ENCODE measurements around the gene LMNTD2. TPM values are rescaled to one million over a fixed set of nuclear protein-coding genes. Genes with fewer than 3 reads are reported as not detected.

Gene LMNTD2
- total and polyA plus RNA-seq, 2 of the 13 experiments (the other 11 are each of a cell fraction or from before 2014, with no cell fraction given), result 1.1 to 3.1 TPM

DNA sequence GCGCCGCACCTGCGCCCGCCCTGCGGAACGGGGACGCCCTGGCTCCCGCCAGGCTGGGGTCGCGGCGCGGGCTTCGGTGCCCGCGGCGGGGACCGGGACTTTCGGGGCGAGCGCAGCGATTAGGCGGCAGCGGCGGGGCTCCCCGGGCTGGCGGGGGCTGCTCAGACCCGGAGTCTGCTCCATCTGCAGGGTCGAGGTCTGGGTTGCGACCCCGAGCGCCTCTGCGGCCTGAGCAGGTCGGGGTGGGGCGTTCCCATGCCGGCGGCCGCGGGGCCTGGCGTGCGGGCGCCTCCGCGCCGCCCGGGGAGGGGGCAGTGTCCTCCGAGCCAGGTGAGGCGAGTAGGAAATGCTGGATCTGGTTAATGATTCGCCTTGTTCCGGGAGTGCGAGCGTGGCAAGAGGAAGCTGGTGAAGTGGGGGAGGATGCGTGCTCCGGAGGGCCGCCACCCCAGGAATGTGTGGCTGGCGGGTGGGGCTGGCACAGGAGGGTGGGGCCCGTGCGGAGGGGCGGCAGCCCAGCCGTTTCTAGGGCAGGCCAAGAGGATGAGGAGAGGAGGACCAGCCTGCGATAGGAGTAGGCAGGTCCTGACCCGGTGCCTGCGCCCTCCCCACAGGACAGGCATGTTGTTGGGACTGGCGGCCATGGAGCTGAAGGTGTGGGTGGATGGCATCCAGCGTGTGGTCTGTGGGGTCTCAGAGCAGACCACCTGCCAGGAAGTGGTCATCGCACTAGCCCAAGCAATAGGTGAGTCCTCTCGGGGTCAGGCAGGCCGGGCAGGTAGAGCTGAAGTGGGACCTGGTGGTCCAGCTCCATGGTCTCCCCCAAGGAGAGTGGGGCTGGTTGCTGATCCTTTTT, 838 bp upstream of the LMNTD2 start (continued):
- TF ChIP-seq, protein P1, sequence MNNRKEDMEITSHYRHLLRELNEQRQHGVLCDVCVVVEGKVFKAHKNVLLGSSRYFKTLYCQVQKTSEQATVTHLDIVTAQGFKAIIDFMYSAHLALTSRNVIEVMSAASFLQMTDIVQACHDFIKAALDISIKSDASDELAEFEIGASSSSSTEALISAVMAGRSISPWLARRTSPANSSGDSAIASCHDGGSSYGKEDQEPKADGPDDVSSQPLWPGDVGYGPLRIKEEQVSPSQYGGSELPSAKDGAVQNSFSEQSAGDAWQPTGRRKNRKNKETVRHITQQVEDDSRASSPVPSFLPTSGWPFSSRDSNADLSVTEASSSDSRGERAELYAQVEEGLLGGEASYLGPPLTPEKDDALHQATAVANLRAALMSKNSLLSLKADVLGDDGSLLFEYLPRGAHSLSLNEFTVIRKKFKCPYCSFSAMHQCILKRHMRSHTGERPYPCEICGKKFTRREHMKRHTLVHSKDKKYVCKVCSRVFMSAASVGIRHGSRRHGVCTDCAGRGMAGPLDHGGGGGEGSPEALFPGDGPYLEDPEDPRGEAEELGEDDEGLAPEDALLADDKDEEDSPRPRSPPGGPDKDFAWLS (CRISPR knock-in tag; IDR thresholded peaks at IDR 0.05; ENCODE audit: borderline replicate concordance), result no peak
- TF ChIP-seq, protein P2, sequence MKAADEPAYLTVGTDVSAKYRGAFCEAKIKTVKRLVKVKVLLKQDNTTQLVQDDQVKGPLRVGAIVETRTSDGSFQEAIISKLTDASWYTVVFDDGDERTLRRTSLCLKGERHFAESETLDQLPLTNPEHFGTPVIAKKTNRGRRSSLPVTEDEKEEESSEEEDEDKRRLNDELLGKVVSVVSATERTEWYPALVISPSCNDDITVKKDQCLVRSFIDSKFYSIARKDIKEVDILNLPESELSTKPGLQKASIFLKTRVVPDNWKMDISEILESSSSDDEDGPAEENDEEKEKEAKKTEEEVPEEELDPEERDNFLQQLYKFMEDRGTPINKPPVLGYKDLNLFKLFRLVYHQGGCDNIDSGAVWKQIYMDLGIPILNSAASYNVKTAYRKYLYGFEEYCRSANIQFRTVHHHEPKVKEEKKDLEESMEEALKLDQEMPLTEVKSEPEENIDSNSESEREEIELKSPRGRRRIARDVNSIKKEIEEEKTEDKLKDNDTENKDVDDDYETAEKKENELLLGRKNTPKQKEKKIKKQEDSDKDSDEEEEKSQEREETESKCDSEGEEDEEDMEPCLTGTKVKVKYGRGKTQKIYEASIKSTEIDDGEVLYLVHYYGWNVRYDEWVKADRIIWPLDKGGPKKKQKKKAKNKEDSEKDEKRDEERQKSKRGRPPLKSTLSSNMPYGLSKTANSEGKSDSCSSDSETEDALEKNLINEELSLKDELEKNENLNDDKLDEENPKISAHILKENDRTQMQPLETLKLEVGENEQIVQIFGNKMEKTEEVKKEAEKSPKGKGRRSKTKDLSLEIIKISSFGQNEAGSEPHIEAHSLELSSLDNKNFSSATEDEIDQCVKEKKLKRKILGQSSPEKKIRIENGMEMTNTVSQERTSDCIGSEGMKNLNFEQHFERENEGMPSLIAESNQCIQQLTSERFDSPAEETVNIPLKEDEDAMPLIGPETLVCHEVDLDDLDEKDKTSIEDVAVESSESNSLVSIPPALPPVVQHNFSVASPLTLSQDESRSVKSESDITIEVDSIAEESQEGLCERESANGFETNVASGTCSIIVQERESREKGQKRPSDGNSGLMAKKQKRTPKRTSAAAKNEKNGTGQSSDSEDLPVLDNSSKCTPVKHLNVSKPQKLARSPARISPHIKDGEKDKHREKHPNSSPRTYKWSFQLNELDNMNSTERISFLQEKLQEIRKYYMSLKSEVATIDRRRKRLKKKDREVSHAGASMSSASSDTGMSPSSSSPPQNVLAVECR (CRISPR knock-in tag; IDR thresholded peaks at IDR 0.05; ENCODE audit: borderline replicate concordance), result peak; percentile 77
- TF ChIP-seq PITX1 (CRISPR knock-in tag; IDR thresholded peaks at IDR 0.05), result peak; percentile 51; the same call in 1 of the 2 replicates
- TF ChIP-seq, protein P3, sequence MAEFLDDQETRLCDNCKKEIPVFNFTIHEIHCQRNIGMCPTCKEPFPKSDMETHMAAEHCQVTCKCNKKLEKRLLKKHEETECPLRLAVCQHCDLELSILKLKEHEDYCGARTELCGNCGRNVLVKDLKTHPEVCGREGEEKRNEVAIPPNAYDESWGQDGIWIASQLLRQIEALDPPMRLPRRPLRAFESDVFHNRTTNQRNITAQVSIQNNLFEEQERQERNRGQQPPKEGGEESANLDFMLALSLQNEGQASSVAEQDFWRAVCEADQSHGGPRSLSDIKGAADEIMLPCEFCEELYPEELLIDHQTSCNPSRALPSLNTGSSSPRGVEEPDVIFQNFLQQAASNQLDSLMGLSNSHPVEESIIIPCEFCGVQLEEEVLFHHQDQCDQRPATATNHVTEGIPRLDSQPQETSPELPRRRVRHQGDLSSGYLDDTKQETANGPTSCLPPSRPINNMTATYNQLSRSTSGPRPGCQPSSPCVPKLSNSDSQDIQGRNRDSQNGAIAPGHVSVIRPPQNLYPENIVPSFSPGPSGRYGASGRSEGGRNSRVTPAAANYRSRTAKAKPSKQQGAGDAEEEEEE (CRISPR knock-in tag; IDR thresholded peaks at IDR 0.05; ENCODE audit: borderline replicate concordance), result no peak
- TF ChIP-seq ZNF160 (CRISPR knock-in tag; IDR thresholded peaks at IDR 0.05), result no peak
- TF ChIP-seq, protein P4, sequence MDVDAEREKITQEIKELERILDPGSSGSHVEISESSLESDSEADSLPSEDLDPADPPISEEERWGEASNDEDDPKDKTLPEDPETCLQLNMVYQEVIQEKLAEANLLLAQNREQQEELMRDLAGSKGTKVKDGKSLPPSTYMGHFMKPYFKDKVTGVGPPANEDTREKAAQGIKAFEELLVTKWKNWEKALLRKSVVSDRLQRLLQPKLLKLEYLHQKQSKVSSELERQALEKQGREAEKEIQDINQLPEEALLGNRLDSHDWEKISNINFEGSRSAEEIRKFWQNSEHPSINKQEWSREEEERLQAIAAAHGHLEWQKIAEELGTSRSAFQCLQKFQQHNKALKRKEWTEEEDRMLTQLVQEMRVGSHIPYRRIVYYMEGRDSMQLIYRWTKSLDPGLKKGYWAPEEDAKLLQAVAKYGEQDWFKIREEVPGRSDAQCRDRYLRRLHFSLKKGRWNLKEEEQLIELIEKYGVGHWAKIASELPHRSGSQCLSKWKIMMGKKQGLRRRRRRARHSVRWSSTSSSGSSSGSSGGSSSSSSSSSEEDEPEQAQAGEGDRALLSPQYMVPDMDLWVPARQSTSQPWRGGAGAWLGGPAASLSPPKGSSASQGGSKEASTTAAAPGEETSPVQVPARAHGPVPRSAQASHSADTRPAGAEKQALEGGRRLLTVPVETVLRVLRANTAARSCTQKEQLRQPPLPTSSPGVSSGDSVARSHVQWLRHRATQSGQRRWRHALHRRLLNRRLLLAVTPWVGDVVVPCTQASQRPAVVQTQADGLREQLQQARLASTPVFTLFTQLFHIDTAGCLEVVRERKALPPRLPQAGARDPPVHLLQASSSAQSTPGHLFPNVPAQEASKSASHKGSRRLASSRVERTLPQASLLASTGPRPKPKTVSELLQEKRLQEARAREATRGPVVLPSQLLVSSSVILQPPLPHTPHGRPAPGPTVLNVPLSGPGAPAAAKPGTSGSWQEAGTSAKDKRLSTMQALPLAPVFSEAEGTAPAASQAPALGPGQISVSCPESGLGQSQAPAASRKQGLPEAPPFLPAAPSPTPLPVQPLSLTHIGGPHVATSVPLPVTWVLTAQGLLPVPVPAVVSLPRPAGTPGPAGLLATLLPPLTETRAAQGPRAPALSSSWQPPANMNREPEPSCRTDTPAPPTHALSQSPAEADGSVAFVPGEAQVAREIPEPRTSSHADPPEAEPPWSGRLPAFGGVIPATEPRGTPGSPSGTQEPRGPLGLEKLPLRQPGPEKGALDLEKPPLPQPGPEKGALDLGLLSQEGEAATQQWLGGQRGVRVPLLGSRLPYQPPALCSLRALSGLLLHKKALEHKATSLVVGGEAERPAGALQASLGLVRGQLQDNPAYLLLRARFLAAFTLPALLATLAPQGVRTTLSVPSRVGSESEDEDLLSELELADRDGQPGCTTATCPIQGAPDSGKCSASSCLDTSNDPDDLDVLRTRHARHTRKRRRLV (CRISPR knock-in tag; IDR thresholded peaks at IDR 0.05), result no peak
- TF ChIP-seq, protein P5, sequence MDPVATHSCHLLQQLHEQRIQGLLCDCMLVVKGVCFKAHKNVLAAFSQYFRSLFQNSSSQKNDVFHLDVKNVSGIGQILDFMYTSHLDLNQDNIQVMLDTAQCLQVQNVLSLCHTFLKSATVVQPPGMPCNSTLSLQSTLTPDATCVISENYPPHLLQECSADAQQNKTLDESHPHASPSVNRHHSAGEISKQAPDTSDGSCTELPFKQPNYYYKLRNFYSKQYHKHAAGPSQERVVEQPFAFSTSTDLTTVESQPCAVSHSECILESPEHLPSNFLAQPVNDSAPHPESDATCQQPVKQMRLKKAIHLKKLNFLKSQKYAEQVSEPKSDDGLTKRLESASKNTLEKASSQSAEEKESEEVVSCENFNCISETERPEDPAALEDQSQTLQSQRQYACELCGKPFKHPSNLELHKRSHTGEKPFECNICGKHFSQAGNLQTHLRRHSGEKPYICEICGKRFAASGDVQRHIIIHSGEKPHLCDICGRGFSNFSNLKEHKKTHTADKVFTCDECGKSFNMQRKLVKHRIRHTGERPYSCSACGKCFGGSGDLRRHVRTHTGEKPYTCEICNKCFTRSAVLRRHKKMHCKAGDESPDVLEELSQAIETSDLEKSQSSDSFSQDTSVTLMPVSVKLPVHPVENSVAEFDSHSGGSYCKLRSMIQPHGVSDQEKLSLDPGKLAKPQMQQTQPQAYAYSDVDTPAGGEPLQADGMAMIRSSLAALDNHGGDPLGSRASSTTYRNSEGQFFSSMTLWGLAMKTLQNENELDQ (CRISPR knock-in tag; IDR thresholded peaks at IDR 0.05; ENCODE audit: borderline replicate concordance), result no peak
- TF ChIP-seq ZFX (CRISPR knock-in tag; IDR thresholded peaks at IDR 0.05; ENCODE audit: low read depth), result peak; percentile 70
- peak; percentile 61 for TF ChIP-seq ZEB1 (IDR thresholded peaks at IDR 0.05; ENCODE audit: insufficient replicate concordance, low read depth)
- TF ChIP-seq PHF21A (CRISPR knock-in tag; IDR thresholded peaks at IDR 0.05), result peak; percentile 66
- TF ChIP-seq ATF1 (CRISPR knock-in tag; IDR thresholded peaks at IDR 0.05), result no peak
- TF ChIP-seq SRY (CRISPR knock-in tag; IDR thresholded peaks at IDR 0.05), result 0 out of 2 replicates have a peak, but pooled peaks have one; percentile 25

Data from HepG2 (cell line).